NT2/D1 (cell line): ENCODE data around the gene HOXD4.

Source experiments
- SUZ12 ChIP-seq: IDR thresholded peaks from 2 replicates; pipeline ENCODE4 v1.6.1; 2011; ENCODE audit not compliant: insufficient read length, insufficient read depth; ENCODE audit errors: extremely low read depth
- ZNF274 ChIP-seq: IDR thresholded peaks from 2 replicates; pipeline ENCODE4 v1.6.1; 2011; ENCODE audit warnings: mild to moderate bottlenecking, low read depth, low read length

DNA sequence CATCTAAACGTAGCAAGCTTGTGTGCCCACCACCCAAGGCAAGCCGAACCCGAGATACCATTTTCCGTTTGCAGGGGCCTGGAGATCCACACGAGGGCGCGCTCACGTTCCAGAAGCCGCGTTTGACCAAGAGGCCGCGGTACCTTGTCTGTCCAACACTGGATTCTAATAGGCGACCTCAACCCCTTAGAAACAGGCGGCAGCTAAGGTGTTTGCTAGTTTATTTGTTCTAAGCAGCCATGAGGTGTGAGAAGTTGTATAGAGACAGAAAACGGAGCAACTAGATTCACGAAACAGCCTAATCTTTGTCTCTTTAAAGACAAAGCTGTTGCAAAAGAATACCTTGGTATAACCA is 40.1 kb upstream of the HOXD4 start:
- TF ChIP-seq SUZ12 (no peak), ZNF274 (no peak)
